AG09319 (cell line): ENCODE results near the gene ROPN1B.
"Not testable (repeated sequence)": the region's sequence is repeated elsewhere in the genome, so short reads cannot be mapped to it uniquely, and the experiment has no call there.

ENCODE experiments used
- DNase-seq: peaks from one replicate; pipeline ENCODE4 v3.0.0-alpha.2; 2010; ENCODE audit warnings: low read depth; ENCODE audit errors: extremely low read depth
- TF ChIP-seq, protein P1 (sequence below): IDR thresholded peaks from 2 replicates; pipeline ENCODE4 v1.5.1; 2011; ENCODE audit warnings: low read depth, mild to moderate bottlenecking, inconsistent platforms, low read length, moderate library complexity

The ROPN1B gene

DNA sequence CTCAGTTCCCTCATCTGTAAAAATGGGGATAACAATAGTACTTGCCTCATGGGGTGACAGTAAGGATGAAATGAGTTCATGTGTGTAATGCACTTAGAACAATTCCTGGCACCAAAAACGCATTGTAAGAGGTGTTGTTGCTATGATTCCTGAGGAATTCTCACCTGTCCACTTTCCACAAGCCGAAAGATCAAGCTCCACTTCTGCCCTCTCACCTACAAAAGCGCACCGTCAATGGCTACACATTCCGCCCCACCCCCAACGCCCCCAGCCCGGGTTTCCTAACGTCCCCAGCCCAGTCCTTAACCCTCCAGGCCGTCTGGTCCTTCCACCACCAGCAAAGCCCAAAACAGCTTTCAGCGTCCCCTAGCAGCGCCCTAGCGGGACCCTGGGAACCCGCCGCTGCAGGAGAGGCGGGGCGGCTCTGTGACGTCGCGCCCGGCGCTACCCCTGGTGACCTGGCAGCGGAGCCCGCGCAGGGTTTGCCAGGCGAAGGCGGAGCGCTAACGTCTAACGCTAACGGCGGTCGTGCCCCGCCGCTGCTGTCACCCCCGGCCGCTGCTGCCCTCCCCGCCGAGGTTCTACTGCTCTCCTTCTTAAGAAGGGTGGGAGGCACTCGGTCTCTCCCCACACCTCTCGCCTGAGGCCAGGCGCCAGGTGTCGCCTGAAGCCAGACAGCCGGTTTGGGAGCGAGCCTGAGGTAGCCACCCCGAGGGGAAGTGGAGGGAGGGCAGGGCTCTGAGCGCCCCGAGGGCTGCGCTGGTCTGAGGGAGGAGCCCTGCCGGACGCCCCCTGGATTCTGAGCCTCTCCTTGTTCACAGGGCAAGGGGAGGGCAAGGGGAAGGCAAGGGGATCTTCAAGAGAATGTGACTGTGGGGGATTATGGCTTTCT is at the start of gene ROPN1B:
Gene ROPN1B (plus strand): TSS at position 478 of the 892 bp plus-strand sequence. CDS start 2,877 bp downstream, outside the sequence.
- not testable (repeated sequence) for DNase-seq

DNA sequence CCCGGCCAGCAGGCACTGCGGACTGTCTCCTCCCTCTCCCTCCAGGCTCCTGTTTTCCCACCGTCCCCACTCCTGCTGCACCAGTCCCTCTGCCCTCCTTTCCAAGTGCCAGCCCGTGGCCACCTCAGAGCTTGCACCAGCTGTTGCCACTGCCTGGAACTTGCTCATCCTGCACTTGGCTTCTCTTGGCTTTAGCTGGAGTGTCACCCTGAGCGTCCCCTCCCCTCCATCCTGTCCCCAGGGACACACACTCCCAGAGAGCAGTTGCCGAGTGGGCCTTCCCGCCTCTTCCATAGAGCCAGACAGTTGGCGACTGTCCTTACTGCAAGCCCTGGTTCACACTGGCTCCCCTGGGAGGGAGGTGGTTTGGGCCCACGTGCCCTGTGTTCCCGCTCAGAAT is 48.8 kb upstream of the ROPN1B start:
- not testable (repeated sequence) for DNase-seq

DNA sequence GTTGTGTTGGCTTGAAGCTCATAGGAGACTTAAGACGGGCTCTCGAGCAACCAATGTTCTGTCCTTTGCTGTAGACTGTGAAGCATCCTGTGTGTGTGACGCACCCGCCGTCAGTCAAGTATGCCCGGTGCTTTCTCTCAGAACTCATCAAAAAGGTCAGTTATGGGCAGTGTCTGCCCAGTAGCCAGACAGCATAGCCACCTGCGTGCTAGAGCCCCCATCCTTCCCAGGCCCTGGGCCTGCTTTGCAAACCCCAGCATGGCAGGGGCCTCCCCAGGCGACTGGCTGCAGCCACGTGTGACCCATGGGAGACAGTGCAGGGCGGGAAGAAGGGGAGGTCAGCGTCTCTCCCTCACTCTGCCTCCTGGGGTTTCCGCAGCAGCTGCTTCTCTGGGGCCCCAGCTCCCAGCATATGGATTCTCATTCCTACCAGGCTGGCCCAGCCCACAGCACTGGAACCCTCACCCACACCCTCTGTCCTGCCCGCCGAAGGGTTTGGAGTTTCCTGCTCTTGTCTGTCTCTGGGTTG is 48.2 kb upstream of the ROPN1B start:
- not testable (repeated sequence) for DNase-seq

DNA sequence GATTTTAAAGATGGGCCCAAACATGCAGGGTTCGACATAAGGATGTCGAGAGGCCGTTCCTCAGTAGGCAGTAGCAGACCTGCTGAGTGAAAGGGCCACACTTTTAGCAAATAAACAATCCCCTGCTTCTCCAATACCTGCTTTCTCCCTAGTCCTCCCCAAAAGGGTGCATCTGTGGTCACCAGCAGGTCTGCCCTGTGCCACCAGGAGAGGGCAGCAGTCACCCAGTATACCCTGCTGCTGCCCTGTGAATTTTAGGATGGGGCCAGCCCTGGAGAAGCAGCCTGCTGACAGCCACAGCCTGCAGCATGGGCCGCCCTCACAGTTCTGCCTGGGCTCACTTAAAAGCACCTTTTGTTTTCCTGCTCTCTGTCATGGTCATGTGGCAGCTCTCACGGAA is 47.3 kb upstream of the ROPN1B start:
- TF ChIP-seq, protein P1, sequence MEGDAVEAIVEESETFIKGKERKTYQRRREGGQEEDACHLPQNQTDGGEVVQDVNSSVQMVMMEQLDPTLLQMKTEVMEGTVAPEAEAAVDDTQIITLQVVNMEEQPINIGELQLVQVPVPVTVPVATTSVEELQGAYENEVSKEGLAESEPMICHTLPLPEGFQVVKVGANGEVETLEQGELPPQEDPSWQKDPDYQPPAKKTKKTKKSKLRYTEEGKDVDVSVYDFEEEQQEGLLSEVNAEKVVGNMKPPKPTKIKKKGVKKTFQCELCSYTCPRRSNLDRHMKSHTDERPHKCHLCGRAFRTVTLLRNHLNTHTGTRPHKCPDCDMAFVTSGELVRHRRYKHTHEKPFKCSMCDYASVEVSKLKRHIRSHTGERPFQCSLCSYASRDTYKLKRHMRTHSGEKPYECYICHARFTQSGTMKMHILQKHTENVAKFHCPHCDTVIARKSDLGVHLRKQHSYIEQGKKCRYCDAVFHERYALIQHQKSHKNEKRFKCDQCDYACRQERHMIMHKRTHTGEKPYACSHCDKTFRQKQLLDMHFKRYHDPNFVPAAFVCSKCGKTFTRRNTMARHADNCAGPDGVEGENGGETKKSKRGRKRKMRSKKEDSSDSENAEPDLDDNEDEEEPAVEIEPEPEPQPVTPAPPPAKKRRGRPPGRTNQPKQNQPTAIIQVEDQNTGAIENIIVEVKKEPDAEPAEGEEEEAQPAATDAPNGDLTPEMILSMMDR, result peak; percentile 45
- DNase-seq, result not testable (repeated sequence)

DNA sequence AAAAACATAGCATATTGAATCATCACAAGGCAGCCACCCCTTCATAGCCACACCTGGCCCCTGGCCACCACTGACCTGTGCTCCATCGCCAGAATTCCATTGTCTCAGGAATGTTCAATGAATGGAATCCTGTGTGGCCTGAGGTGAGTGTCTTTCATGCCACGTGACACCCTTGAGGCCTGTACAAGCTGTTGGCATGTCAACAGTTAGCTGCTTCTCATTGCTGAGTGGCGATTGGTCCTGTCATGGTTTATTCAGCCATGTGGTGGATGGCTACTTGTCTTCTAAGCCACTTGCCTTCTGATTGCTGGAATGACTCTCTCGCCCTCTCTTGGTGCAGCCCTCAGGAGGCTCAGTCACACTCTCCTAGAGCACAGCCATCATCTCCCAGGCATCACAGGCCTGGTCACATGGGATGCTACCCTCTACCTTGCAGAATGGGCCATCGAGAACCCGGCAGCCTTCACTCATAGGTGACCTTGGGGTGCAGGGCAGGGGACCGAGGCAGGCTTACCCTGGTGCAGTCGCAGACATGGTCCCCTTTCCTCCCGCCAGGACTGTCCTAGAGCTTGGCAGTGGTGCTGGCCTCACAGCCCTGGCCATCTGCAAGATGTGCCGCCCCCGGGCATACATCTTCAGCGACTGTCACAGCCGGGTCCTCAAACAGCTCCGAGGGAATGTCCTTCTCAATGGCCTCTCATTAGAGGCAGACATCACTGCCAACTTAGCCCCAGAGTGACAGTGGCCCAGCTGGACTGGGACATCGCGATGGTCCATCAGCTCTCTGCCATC is 45.5 kb upstream of the ROPN1B start:
- not testable (repeated sequence) for DNase-seq

DNA sequence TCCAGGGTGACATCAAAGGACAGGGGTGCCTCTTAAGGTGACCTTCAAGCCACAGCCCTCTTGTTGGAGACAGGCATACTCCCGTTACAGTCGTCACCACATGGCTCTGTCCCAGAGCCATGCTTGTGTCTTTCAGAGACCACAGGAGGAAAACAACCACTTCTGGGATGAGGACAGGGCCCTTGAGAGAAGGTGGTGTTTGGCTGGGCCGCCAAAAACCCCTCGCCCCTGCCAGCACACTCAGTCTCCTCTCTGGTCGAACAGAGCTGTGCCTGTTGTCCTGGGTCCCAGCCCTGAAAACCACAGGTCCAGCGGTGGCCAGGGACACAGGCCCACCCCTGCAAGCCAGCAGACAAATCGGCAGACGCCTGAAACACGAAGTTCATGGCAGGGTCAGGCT is 44.7 kb upstream of the ROPN1B start:
- not testable (repeated sequence) for DNase-seq

DNA sequence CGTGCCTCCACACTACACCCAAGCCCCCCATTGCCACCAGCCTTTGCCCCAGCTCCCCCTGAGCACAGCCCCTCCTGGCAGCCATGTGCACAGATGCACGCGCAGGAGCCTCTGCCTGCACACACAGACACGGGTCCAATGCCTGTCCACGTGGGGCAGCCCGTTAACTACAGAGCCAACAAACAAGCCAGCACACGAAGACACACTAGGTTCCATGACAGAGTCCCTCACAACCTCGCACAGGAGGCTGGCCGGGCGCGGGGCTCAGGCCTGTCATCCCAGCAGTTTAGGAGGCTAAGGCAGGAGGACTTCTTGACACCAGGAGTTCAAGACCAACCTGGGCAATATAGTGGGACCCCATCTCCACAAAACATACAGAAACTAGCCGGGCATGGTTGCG is 43.3 kb upstream of the ROPN1B start:
- not testable (repeated sequence) for DNase-seq

DNA sequence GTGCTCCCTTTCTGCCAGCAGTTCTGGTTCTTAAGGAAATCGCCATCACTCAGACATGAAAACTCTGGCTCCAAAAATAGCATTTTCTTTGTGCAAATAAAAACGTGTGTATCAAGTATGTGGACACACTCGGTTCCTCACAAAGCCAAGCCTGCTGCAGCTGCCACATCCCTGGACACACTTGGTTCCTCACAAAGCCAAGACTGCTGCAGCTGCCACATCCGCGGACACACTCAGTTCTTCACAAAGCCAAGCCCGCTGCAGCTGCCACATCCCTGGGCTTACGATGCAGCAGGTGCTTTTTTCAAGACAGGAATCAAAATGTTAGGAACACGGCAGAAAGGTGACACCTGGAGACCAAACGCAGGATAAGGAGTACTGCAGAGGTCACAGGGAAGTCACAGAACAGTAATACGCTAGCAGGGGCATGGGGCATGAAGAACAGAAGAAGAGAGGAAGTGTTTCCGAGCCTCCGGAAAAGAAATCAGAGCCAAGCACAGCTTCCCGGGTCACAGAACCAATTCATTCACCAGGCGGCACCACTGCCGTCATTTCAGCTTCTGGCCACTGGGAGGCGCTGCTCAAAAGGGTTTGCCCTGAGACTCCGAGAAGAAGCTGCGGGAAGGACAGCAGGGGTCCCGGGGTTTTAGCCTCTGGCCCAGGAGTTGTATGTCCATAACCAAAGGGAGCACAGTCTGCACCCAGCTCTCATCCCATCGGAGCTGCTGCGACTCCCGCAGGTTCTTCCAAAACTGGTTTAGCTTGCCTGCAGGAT is 40.0 kb upstream of the ROPN1B start:
- TF ChIP-seq, protein P1, result peak; percentile 44
- not testable (repeated sequence) for DNase-seq

DNA sequence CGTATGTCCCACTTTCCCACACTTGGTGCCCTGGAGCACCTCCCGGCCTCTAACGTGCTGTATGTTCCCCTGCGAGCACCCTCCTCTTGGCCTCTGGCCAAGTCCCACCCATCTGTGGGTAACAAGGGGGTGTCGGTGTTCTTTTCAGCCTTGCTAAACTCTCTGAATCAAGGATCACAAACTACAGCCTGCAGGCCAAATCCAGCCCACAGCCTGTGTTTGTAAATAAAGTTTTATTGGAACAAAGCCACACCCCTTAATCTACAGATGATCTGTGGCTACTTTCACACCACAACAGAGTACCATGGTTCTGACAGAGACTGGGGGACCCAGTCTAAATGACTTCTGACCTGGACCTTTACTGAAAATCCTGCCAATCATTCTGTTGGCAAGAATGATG is 39.2 kb upstream of the ROPN1B start:
- not testable (repeated sequence) for DNase-seq

DNA sequence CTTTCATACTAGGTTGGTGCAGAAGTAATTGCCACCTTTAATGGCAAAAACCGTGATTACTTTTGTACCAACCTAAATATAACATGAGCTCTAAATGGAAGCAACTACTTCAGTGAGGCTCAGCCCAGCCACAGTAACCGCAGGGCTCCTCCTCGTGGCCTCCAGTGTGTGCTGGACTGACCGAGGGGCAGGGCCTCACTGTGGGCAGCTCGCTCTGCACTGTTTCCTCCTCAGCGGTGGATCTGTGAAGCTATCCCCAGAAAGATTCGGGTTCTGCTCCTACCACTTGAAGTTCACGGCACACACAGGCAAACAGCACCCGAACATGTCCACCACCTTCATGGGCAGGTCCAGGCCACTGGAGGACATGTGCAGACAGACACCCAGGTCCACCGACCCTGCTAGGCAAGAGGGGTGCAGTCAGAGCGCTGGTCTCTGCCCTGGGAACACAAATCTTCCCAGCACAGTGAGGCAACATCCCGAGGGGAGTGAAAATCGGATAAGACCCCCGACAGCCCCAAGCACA is 37.6 kb upstream of the ROPN1B start:
- DNase-seq, result not testable (repeated sequence)

DNA sequence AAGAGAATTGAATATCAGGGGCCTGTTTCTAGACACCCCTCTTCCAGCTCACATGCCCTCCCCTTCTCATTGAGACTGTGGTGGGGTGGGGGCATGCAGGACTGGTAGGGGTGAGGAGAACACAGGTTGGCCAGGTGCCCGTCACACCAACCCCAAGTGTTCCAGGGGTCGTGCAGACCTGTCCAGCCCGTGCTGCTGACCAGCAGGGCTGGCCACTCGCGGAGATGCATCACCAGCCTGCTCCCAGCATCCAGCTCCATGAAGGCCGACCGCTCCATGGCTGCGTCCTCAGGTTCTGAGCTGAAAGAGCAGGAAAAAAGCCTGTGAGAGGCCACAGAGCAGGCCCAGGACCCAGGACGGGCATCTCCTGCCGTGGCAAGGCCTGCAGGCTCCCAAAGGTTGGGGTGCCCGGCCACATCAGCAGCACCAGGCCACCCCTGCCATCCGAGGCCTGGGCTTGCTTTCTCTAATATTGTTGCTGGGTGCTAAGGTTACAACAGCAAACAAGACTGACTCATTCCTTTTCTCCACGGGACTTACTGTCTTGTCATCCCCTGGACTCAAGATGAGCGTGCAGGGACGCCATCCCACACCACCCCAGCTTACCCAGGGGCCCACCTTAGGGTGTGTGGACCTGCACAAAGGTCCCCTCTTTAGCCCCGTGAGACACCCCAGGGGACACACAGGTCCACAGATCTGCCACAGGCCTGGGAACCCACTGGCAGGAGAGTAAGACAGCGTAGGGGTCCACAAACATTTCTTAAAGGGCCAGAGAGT is 35.4 kb upstream of the ROPN1B start:
- not testable (repeated sequence) for DNase-seq

DNA sequence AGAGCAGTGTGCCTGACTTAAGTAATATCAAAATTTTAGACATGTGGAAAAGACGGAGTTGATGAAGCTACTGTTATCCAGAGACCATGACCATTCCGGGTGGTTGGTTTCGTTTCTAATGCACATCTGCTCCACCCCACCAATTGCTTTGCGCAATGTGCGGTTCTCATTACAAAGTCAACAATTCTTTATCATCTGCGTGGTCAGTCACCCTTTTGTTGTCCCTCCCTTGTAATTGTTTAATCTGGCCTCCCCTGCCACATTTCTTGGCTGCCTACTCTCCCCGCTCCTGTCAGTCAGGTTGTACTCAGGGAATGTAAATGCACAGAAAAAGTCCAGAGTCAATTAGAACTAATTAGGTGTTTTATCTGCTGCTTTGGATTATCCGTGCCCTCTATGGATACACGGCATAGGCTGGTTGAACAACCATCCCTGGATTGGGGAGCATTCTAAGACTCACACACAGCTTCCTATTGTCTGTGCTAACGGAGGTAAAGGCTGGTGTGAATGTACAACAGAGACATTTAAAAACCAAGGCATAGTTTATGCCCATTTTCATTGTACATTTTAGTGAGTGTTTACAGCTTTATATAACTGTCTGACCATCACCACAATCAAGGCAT is 33.6 kb upstream of the ROPN1B start:
- not testable (repeated sequence) for DNase-seq
